Measurements from ENCODE around the gene TMEM52. TPM values are rescaled to one million over a fixed set of nuclear protein-coding genes. Genes with fewer than 3 reads are reported as not detected.

TMEM52 gene
- total and polyA plus RNA-seq, 4 donors: 2.6 to 13.1 (median 3.0) TPM

- no peak for TF ChIP-seq NR2F2 (IDR thresholded peaks at IDR 0.05)
- TF ChIP-seq EGR1 (IDR thresholded peaks at IDR 0.05; ENCODE audit: low read depth in 2 of 2): no peak
- TF ChIP-seq ZBTB33 (IDR thresholded peaks at IDR 0.05): no peak
Observed at GRCh38 chr1:1899967-1900327, 19.1 kb downstream of the TMEM52 start (continued).

GRCh38 chr1:1899266-1899966 lies 19.7 kb downstream of the TMEM52 start:
- TF ChIP-seq CTCF (IDR thresholded peaks at IDR 0.05; ENCODE audit: low read depth, low read length, missing input control) (peak; percentile 7), RXRA (IDR thresholded peaks at IDR 0.05) (peak in 1 of 2 donors; percentile 34), RAD21 (IDR thresholded peaks at IDR 0.05) (peak in 1 of 2 donors; percentile 36), ZBTB33 (IDR thresholded peaks at IDR 0.05) (no peak), HNF4A (conservative IDR thresholded peaks at IDR 0.05) (no peak)
- H3K36me3 ChIP-seq (ENCODE audit: control insufficient read depth in 4 of 4, insufficient read depth in 3 of 4, low read depth in 1 of 4, low read length in 3 of 4): no peaks in the 10 kb centered on the region
- no peak overlapping the region for H3K27ac ChIP-seq (ENCODE audit: low read depth in 1 of 2, low read length in 2 of 2)
- H3K27me3 ChIP-seq (ENCODE audit: control insufficient read depth in 4 of 4, insufficient read depth in 4 of 4, low read length in 3 of 4): no peaks in the 10 kb centered on the region
- H3K9me3 ChIP-seq (ENCODE audit: control insufficient read depth in 4 of 4, low read length in 3 of 4): no peaks in the 10 kb centered on the region
- 45% methylated on average over 16 of the region's 16 CpGs for WGBS
- H3K4me3 ChIP-seq (ENCODE audit: low read depth in 1 of 3, low read length in 3 of 3): no peak overlapping the region
- no peak overlapping the region for H3K9ac ChIP-seq (ENCODE audit: low read depth in 1 of 2, low read length in 2 of 2)
- DNase-seq (ENCODE audit: low spot score): peak; percentile 37
- H3K4me1 ChIP-seq (ENCODE audit: control insufficient read depth in 4 of 4, insufficient read depth in 4 of 4, low read length in 3 of 4): peaks cover 4 to 12% (median 7%) of the 10 kb centered on the region in 4 donors

GRCh38 chr1:1898246-1898933 lies 20.7 kb downstream of the TMEM52 start:
- peaks cover 7 to 19% (median 12%) of the 10 kb centered on the region in 4 donors for H3K4me1 ChIP-seq (ENCODE audit: control insufficient read depth in 4 of 4, insufficient read depth in 4 of 4, low read length in 3 of 4)
- DNase-seq (ENCODE audit: low spot score): peak; percentile 23
- no peak for TF ChIP-seq ZBTB33 (IDR thresholded peaks at IDR 0.05)
- TF ChIP-seq RAD21 (IDR thresholded peaks at IDR 0.05): no peak
- no peak for TF ChIP-seq YY1 (IDR thresholded peaks at IDR 0.05)
- TF ChIP-seq FOXA1 (IDR thresholded peaks at IDR 0.05): no peak
- 94% methylated on average over 6 of the region's 6 CpGs for WGBS
- H3K27me3 ChIP-seq (ENCODE audit: control insufficient read depth in 4 of 4, insufficient read depth in 4 of 4, low read length in 3 of 4): no peaks in the 10 kb centered on the region
- no peak overlapping the region for H3K4me3 ChIP-seq (ENCODE audit: low read depth in 1 of 3, low read length in 3 of 3)
- no peak overlapping the region for H3K27ac ChIP-seq (ENCODE audit: low read depth in 1 of 2, low read length in 2 of 2)
- H3K9me3 ChIP-seq (ENCODE audit: control insufficient read depth in 4 of 4, low read length in 3 of 4): no peaks in the 10 kb centered on the region
- H3K9ac ChIP-seq (ENCODE audit: low read depth in 1 of 2, low read length in 2 of 2): no peak overlapping the region
- no peaks in the 10 kb centered on the region for H3K36me3 ChIP-seq (ENCODE audit: control insufficient read depth in 4 of 4, insufficient read depth in 3 of 4, low read depth in 1 of 4, low read length in 3 of 4)
